ENCODE results near the gene ACSF3.

- no peak for TF ChIP-seq ZNF211 (tag by site-specific recombination; IDR thresholded peaks at IDR 0.05; ENCODE audit: low read depth)
- no peak for TF ChIP-seq ZNF335 (tag by site-specific recombination; conservative IDR thresholded peaks at IDR 0.05)
- TF ChIP-seq CTCF (tag by site-specific recombination; IDR thresholded peaks at IDR 0.05), result no peak
- no peak for TF ChIP-seq ZNF280D (tag by site-specific recombination; IDR thresholded peaks at IDR 0.05)
- TF ChIP-seq ZNF768 (tag by site-specific recombination; IDR thresholded peaks at IDR 0.05), result no peak
- TF ChIP-seq MEIS1 (CRISPR knock-in tag; IDR thresholded peaks at IDR 0.05; ENCODE audit: borderline replicate concordance), result no peak
- TF ChIP-seq RBAK (tag by site-specific recombination; IDR thresholded peaks at IDR 0.05), result no peak
- TF ChIP-seq YY1 (tag by site-specific recombination; IDR thresholded peaks at IDR 0.05), result no peak
- no peak for TF ChIP-seq ZNF776 (tag by site-specific recombination; IDR thresholded peaks at IDR 0.05; ENCODE audit: borderline replicate concordance)
- no peak for TF ChIP-seq ZNF362 (tag by site-specific recombination; IDR thresholded peaks at IDR 0.05)
- TF ChIP-seq EGR2 (tag by site-specific recombination; IDR thresholded peaks at IDR 0.05; ENCODE audit: low read depth), result no peak
- TF ChIP-seq ZNF24 (tag by site-specific recombination; IDR thresholded peaks at IDR 0.05), result no peak
Measured at GRCh38 chr16:89073346-89074071, 20.1 kb upstream of the ACSF3 start.
